Measurements from ENCODE around the gene DXO.
"Not testable (repeated sequence)": the region's sequence is repeated elsewhere in the genome, so short reads cannot be mapped to it uniquely, and the experiment has no call there.

DXO gene

DNA sequence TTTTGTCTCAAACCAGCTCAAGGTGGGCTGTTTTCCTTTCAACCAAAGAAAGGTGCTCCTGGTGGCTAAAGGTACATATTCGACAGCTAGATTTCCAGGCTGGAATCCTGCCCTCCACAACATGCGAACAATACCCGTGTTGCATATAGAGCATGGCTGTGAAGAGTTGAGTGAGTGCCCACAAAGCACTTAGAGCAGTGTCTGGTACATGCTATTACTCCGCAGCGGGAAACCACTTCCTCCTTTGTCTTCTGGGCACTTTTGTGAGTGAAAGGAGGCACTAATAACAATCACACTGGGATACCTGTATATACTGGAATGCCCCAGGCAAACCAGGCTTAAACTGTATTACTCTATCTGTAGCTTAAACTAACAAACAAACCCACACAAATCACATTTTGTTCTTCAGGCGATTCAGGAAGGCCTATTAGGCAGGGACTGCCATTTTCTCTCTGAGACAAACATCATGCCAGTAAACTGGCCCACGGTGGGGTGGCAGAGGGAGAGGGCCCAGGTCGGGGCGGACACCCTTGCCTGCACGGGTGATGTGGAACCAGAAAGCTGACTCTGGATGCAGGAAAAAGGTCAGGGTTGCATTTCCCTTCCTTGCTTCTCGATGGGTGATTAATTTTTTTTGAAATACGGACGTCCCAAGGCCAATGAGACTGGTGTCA lies 33.1 kb upstream of the DXO start:
- H3K4me1 ChIP-seq (ENCODE audit: control insufficient read depth, insufficient read depth, low read length, unreplicated experiment); H3K27ac ChIP-seq (ENCODE audit: low read depth, low read length); H3K36me3 ChIP-seq (ENCODE audit: insufficient read depth, low read length); H3K4me3 ChIP-seq (ENCODE audit: low read depth, low read length); H3K79me2 ChIP-seq (ENCODE audit: control insufficient read depth, insufficient read depth, low read length, unreplicated experiment); H3K27me3 ChIP-seq (ENCODE audit: insufficient read depth, low read length); H2AFZ ChIP-seq (ENCODE audit: low read length, unreplicated experiment): not testable (repeated sequence)

DNA sequence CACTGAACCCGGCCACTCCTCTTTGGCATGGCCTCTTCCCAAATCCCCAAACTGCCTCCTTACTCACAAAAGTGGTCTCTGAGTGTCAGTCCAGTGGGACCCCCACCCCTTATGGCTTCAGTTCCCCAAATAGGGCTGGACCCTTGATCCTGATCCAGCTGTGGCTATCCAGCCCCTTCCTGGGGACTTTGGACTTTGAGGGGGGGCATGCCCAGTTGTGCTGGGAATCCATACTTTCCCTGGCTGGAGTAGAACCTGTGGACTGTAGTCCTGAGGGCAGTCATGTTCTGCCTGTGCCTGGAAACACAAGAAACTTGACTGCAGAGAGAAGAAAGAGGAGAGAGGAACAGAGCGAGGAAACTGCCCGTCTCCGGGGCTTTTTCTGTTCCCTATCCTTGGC lies 32.5 kb upstream of the DXO start:
- not testable (repeated sequence) for H3K4me1 ChIP-seq (ENCODE audit: control insufficient read depth, insufficient read depth, low read length, unreplicated experiment); H3K36me3 ChIP-seq (ENCODE audit: insufficient read depth, low read length); H3K4me3 ChIP-seq (ENCODE audit: low read depth, low read length); H3K27me3 ChIP-seq (ENCODE audit: insufficient read depth, low read length); H3K27ac ChIP-seq (ENCODE audit: low read depth, low read length); H3K79me2 ChIP-seq (ENCODE audit: control insufficient read depth, insufficient read depth, low read length, unreplicated experiment); H2AFZ ChIP-seq (ENCODE audit: low read length, unreplicated experiment)

DNA sequence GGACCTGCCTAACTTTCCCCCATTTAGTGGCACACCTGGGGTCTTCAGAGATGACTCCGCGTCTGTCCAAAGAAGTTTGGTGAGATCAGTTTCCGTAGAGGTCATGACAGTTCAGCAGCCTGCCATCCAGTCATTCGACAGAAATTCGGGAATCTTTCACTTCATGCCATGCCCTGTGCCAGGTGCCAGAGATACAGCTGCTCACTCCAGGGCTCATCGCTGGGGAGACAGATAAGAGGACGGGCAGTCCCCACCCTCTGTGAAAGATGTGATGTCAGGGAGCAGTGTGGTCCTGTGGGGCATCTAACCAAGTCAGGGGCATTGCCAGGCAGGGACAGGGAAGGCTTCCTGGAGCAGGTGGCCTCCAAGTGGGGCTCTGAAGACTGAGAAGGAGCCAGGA lies 31.4 kb upstream of the DXO start:
- not testable (repeated sequence) for H3K4me3 ChIP-seq (ENCODE audit: low read depth, low read length); H3K27me3 ChIP-seq (ENCODE audit: insufficient read depth, low read length); H2AFZ ChIP-seq (ENCODE audit: low read length, unreplicated experiment); H3K79me2 ChIP-seq (ENCODE audit: control insufficient read depth, insufficient read depth, low read length, unreplicated experiment); H3K36me3 ChIP-seq (ENCODE audit: insufficient read depth, low read length); H3K27ac ChIP-seq (ENCODE audit: low read depth, low read length); H3K4me1 ChIP-seq (ENCODE audit: control insufficient read depth, insufficient read depth, low read length, unreplicated experiment)

DNA sequence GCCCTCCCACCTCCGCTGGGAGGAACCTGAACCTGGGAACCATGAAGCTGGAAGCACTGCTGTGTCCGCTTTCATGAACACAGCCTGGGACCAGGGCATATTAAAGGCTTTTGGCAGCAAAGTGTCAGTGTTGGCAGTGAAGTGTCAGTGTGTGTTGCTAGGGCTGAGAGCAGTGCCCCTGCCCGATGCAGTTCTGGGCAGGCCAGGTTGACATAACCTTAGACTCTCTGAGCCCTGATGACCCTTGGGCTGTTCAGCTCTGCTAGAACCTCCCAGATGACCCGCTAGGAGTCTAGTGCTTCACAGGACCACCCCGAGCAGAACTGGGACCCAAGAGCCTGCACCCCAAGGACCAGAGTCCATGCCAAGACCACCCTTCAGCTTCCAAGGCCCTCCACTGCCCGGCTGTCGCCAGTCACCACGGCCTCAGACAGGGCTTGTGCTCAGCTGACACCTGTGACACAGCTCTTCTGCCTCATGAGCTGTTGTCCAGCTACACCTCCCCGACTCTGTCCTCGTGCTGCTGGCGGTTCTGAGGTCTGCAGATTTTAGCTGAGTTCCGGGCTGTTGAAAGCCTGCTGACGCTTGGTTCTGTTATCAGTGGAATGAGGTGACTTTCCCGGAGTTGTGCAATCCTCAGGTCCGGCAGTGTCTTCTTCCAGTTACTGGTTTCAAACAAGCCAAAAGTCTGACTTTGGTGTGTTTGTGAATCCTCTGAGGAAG lies 30.8 kb upstream of the DXO start:
- not testable (repeated sequence) for H3K79me2 ChIP-seq (ENCODE audit: control insufficient read depth, insufficient read depth, low read length, unreplicated experiment); H3K4me3 ChIP-seq (ENCODE audit: low read depth, low read length); H3K27ac ChIP-seq (ENCODE audit: low read depth, low read length)

DNA sequence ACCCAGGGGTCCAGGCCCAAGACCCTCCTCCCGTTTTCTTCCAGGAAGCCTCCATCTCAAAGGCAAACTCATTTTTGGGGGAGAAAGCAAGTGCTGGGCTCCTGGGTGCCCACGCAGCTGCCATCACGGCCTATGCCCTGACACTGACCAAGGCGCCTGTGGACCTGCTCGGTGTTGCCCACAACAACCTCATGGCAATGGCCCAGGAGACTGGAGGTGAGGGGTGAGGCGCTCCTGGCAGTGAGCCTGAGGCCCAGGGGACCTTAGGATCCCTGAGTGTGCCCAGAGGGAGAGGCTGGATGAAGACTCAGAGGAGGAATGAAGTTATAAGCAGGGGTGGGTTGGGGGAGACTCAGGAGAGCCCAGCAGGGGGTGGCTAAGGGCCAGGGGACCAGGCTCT lies 24.4 kb upstream of the DXO start:
- H3K36me3 ChIP-seq (ENCODE audit: insufficient read depth, low read length); H3K27me3 ChIP-seq (ENCODE audit: insufficient read depth, low read length); H3K27ac ChIP-seq (ENCODE audit: low read depth, low read length); H3K4me1 ChIP-seq (ENCODE audit: control insufficient read depth, insufficient read depth, low read length, unreplicated experiment); H2AFZ ChIP-seq (ENCODE audit: low read length, unreplicated experiment); H3K79me2 ChIP-seq (ENCODE audit: control insufficient read depth, insufficient read depth, low read length, unreplicated experiment); H3K4me3 ChIP-seq (ENCODE audit: low read depth, low read length): not testable (repeated sequence)

More for the DNA sequence above, 30.8 kb upstream of the DXO start:
- H3K4me1 ChIP-seq (ENCODE audit: control insufficient read depth, insufficient read depth, low read length, unreplicated experiment); H2AFZ ChIP-seq (ENCODE audit: low read length, unreplicated experiment); H3K36me3 ChIP-seq (ENCODE audit: insufficient read depth, low read length); H3K27me3 ChIP-seq (ENCODE audit: insufficient read depth, low read length): not testable (repeated sequence)

DNA sequence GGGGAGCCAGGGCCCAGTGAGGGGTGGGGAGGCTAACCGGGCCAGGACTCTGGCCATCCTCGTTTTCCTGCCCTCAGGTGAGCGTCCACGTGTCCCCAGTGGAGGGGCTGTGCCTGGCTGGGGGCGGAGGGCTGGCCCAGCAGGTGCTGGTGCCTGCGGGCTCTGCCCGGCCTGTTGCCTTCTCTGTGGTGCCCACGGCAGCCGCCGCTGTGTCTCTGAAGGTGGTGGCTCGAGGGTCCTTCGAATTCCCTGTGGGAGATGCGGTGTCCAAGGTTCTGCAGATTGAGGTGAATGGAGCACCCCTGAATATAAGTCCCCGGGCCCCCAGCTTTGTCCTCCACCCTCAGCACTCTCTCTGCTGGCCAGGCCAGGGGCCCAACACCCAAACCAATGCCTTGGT lies 22.5 kb upstream of the DXO start:
- not testable (repeated sequence) for H3K4me1 ChIP-seq (ENCODE audit: control insufficient read depth, insufficient read depth, low read length, unreplicated experiment); H3K4me3 ChIP-seq (ENCODE audit: low read depth, low read length); H3K27ac ChIP-seq (ENCODE audit: low read depth, low read length); H3K36me3 ChIP-seq (ENCODE audit: insufficient read depth, low read length); H2AFZ ChIP-seq (ENCODE audit: low read length, unreplicated experiment); H3K27me3 ChIP-seq (ENCODE audit: insufficient read depth, low read length); H3K79me2 ChIP-seq (ENCODE audit: control insufficient read depth, insufficient read depth, low read length, unreplicated experiment)

DNA sequence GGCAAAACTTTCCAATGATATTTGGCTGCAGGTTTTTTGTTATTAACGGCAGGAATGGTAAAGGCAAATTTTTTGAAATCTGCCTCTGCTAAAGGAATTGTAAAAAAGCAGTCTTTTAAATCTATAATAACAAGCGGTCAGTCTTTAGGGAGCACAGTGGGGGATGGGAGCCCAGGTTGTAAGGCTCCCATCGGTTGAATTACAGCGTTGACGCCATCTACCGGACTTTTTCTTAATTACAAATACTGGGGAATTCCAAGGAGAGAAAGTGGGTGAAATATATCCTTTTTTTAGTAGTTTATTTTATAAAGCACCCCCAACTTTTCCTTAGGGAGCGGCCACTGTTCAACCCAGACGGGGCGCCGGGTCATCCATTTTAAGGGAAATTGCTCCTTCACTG lies 17.4 kb upstream of the DXO start:
- H3K27me3 ChIP-seq (ENCODE audit: insufficient read depth, low read length); H3K4me1 ChIP-seq (ENCODE audit: control insufficient read depth, insufficient read depth, low read length, unreplicated experiment); H2AFZ ChIP-seq (ENCODE audit: low read length, unreplicated experiment); H3K4me3 ChIP-seq (ENCODE audit: low read depth, low read length); H3K36me3 ChIP-seq (ENCODE audit: insufficient read depth, low read length); H3K27ac ChIP-seq (ENCODE audit: low read depth, low read length); H3K79me2 ChIP-seq (ENCODE audit: control insufficient read depth, insufficient read depth, low read length, unreplicated experiment): not testable (repeated sequence)

DNA sequence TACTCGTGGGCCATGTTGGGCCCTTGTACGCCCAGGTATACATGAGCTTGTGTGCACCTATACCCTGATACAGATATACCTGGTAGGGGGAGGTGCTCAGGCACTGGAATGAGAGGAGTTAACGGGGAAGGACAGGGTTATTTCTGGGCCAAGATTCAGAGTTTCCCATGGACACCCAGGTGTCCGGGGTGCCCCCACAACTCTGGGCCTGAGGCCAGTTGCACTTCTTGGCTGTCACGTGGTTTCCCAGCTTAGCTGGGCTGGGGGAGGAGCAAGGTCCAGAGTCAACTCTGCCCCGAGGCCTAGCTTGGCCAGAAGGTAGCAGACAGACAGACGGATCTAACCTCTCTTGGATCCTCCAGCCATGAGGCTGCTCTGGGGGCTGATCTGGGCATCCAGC lies 9.8 kb upstream of the DXO start, which contains the start of gene C4A:
TSS of gene C4A (plus strand) at position 314 of the 400 bp plus-strand sequence. CDS start at position 365, 51 bp downstream.
- H3K27me3 ChIP-seq (ENCODE audit: insufficient read depth, low read length); H3K36me3 ChIP-seq (ENCODE audit: insufficient read depth, low read length); H3K4me3 ChIP-seq (ENCODE audit: low read depth, low read length); H3K4me1 ChIP-seq (ENCODE audit: control insufficient read depth, insufficient read depth, low read length, unreplicated experiment); H3K27ac ChIP-seq (ENCODE audit: low read depth, low read length); H3K79me2 ChIP-seq (ENCODE audit: control insufficient read depth, insufficient read depth, low read length, unreplicated experiment); H2AFZ ChIP-seq (ENCODE audit: low read length, unreplicated experiment): not testable (repeated sequence)

DNA sequence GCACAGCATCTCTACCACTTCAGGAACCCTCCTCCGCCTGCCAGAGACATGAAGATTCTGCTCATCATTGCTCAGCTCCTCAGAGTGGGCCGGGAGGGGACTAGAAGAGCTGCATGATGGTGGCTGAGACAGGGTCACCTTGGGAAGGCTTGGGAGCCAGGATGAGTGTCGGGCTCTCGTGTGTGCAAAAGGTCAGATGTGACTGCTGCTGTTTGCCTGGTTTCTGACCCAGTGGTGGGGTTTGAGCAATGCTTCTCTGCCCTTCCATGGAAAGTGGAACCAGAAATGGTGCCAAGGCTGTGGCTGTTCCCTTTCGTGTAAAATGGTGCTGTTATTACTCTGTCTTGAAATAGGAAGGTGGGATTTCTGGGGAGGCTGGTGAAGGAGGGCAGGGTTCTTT lies 9.1 kb upstream of the DXO start:
- not testable (repeated sequence) for H3K79me2 ChIP-seq (ENCODE audit: control insufficient read depth, insufficient read depth, low read length, unreplicated experiment); H3K27me3 ChIP-seq (ENCODE audit: insufficient read depth, low read length); H2AFZ ChIP-seq (ENCODE audit: low read length, unreplicated experiment); H3K36me3 ChIP-seq (ENCODE audit: insufficient read depth, low read length); H3K27ac ChIP-seq (ENCODE audit: low read depth, low read length); H3K4me1 ChIP-seq (ENCODE audit: control insufficient read depth, insufficient read depth, low read length, unreplicated experiment); H3K4me3 ChIP-seq (ENCODE audit: low read depth, low read length)

DNA sequence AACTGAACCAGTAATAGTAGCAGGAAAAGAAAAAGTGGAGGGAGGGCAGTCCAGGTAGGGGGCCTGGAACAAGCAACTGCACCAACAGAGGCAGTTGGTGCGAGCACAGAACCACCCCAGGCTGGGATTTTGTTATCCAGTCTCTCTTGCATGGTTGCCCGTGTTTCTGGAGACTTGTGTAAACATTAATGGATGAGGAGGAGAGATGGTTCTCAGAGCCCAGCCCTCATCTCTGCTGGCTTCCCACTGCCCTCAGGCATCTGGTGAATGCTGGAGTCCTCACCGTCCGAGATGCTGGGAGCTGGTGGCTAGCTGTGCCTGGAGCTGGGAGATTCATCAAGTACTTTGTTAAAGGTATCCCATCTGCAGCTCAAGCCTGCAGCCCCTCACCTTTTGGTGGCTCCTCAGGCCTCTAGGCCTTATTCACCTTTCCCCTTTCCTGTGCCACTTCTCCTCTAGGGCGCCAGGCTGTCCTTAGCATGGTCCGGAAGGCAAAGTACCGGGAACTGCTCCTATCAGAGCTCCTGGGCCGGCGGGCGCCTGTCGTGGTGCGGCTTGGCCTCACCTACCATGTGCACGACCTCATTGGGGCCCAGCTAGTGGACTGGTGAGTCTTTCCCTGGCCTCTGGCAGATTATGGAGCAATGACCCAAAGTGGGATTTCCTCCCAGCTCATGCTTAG lies 8.4 kb upstream of the DXO start:
- not testable (repeated sequence) for H3K4me1 ChIP-seq (ENCODE audit: control insufficient read depth, insufficient read depth, low read length, unreplicated experiment); H3K27me3 ChIP-seq (ENCODE audit: insufficient read depth, low read length); H3K79me2 ChIP-seq (ENCODE audit: control insufficient read depth, insufficient read depth, low read length, unreplicated experiment); H3K36me3 ChIP-seq (ENCODE audit: insufficient read depth, low read length); H3K27ac ChIP-seq (ENCODE audit: low read depth, low read length); H2AFZ ChIP-seq (ENCODE audit: low read length, unreplicated experiment); H3K4me3 ChIP-seq (ENCODE audit: low read depth, low read length)

Data from ACC112 (cell line).